OCI-LY7 (cell line): Measurements from ENCODE around the gene SLC25A2.

ENCODE experiments used
- EZH2phosphoT487 ChIP-seq: fragments of 200-600 bp; sonication (generic); IDR thresholded peaks from 2 replicates; pipeline ENCODE4 v1.6.1; 2018; ENCODE audit warnings: low read depth, borderline replicate concordance, mild to moderate bottlenecking, mixed run types, antibody characterized with exemption, low read length, moderate library complexity, mixed read lengths
- TF ChIP-seq, protein P1 (sequence below): fragments of 200-600 bp; sonication (generic); conservative IDR thresholded peaks from 2 replicates; pipeline ENCODE4 v1.5.1; 2014; ENCODE audit warnings: mild to moderate bottlenecking, antibody characterized with exemption, low read length, moderate library complexity, mixed read lengths

GRCh38 chr5:141258948-141259347 is 44.9 kb downstream of the SLC25A2 start:
- TF ChIP-seq, protein P1, sequence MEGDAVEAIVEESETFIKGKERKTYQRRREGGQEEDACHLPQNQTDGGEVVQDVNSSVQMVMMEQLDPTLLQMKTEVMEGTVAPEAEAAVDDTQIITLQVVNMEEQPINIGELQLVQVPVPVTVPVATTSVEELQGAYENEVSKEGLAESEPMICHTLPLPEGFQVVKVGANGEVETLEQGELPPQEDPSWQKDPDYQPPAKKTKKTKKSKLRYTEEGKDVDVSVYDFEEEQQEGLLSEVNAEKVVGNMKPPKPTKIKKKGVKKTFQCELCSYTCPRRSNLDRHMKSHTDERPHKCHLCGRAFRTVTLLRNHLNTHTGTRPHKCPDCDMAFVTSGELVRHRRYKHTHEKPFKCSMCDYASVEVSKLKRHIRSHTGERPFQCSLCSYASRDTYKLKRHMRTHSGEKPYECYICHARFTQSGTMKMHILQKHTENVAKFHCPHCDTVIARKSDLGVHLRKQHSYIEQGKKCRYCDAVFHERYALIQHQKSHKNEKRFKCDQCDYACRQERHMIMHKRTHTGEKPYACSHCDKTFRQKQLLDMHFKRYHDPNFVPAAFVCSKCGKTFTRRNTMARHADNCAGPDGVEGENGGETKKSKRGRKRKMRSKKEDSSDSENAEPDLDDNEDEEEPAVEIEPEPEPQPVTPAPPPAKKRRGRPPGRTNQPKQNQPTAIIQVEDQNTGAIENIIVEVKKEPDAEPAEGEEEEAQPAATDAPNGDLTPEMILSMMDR, result no peak
- TF ChIP-seq EZH2phosphoT487, result no peak
